Endothelial cell of umbilical vein (primary cell): ENCODE data around the gene PPM1D. TPM values are rescaled to one million over a fixed set of nuclear protein-coding genes. Genes with fewer than 3 reads are reported as not detected.

Experiments
- BruUV-seq: library from RNA; stranded (reverse); fragments of 400-500 nt; replicated peaks from 2 replicates; lab custom pipeline; 2021; lab: Mats Ljungman, UMichigan
- CTCF ChIA-PET: fragments of 300-600, 350-600 bp; sonication (Branson Sonifier 250); formaldehyde crosslinking; loops from one replicate; lab custom pipeline; 2021; ENCODE audit warnings: antibody characterized with exemption, inconsistent platforms; lab: Charles Lee
- POLR2A ChIA-PET: fragments of 300-600, 350-600 bp; sonication (Branson Sonifier 250); formaldehyde crosslinking; loops from one replicate; lab custom pipeline; 2021; ENCODE audit warnings: antibody characterized with exemption, inconsistent platforms; lab: Charles Lee
- DNase-seq: peaks from one replicate; pipeline ENCODE4 v3.0.0-alpha.2; 2011; ENCODE audit warnings: low read depth, low spot score
- FAIRE-seq: peaks from 2 replicates; lab custom pipeline; 2011; peaks lifted over from hg19 to GRCh38; lab: Jason Lieb, UNC
- H2AFZ ChIP-seq: 2 replicates; pipeline ENCODE4 v1.6.0; 2012; ENCODE audit warnings: low read depth, low read length, control low read depth, inconsistent platforms
- H3K27ac ChIP-seq: 2 replicates; pipeline ENCODE4 v1.5.1; 2011; ENCODE audit warnings: low read depth, mild to moderate bottlenecking, control low read depth, low read length, moderate library complexity; ENCODE audit not compliant: insufficient read depth
- H3K27me3 ChIP-seq, 2 experiments: 2 replicates each; pipeline versions ENCODE4 v1.6.0 to v1.6.1; 2011; ENCODE audit warnings: low read length in 2 of 2, mixed read lengths in 1 of 2; ENCODE audit not compliant: control insufficient read depth in 2 of 2, insufficient read depth in 2 of 2
- H3K36me3 ChIP-seq, 2 experiments: 2 replicates in 1 of 2; 3 replicates in 1 of 2; pipeline ENCODE4 v1.5.1; 2011; ENCODE audit warnings: low read length in 2 of 2, mild to moderate bottlenecking in 1 of 2, moderate library complexity in 1 of 2; ENCODE audit not compliant: control insufficient read depth in 2 of 2, insufficient read depth in 2 of 2; ENCODE audit errors: extremely low read depth in 1 of 2
- H3K4me1 ChIP-seq: 3 replicates; pipeline ENCODE4 v1.5.1; 2011; ENCODE audit warnings: mild to moderate bottlenecking, low read length; ENCODE audit not compliant: control insufficient read depth, insufficient read depth; ENCODE audit errors: extremely low read depth
- H3K4me2 ChIP-seq: 2 replicates; pipeline ENCODE4 v1.6.1; 2011; ENCODE audit warnings: low read length, control low read depth, mixed read lengths; ENCODE audit not compliant: insufficient read depth
- H3K4me3 ChIP-seq, 3 experiments: fragments of 200-600 bp in 1 of 3; sonication (generic), shearing (Covaris generic) in 1 of 3; replicated peaks in 1 of 3; 2 replicates each; pipeline ENCODE4 v1.5.1; 2011 to 2016; ENCODE audit warnings: control low read depth in 3 of 3, low read length in 3 of 3, mild to moderate bottlenecking in 2 of 3, inconsistent platforms in 1 of 3, low read depth in 1 of 3, moderate library complexity in 1 of 3; ENCODE audit not compliant: insufficient read depth in 1 of 3
- H3K79me2 ChIP-seq: 2 replicates; pipeline ENCODE4 v1.6.0; 2012; ENCODE audit warnings: low read length, inconsistent platforms; ENCODE audit not compliant: control insufficient read depth, insufficient read depth
- H3K9ac ChIP-seq: replicated peaks from 2 replicates; pipeline ENCODE3; 2011; ENCODE audit warnings: low read length, control low read depth; ENCODE audit not compliant: insufficient read depth; ENCODE audit errors: extremely low read depth
- H3K9me1 ChIP-seq: replicated peaks from 3 replicates; pipeline ENCODE4 v1.6.0; 2011; ENCODE audit warnings: mild to moderate bottlenecking, low read length; ENCODE audit not compliant: control insufficient read depth, insufficient read depth; ENCODE audit errors: extremely low read depth
- H3K9me3 ChIP-seq: replicated peaks from 2 replicates; pipeline ENCODE4 v1.5.1; 2012; ENCODE audit warnings: low read length, inconsistent platforms; ENCODE audit not compliant: control insufficient read depth, insufficient read depth
- H4K20me1 ChIP-seq: replicated peaks from 2 replicates; pipeline ENCODE3; 2011; ENCODE audit warnings: mild to moderate bottlenecking, low read length; ENCODE audit not compliant: control insufficient read depth, insufficient read depth; ENCODE audit errors: extremely low read depth
- FOS ChIP-seq: IDR thresholded peaks from 2 replicates; pipeline ENCODE4 v1.6.1; 2011; ENCODE audit warnings: mild to moderate bottlenecking, low read length, moderate library complexity, borderline replicate concordance; ENCODE audit not compliant: insufficient read depth
- GATA2 ChIP-seq: IDR thresholded peaks from 2 replicates; pipeline ENCODE4 v1.7.0; 2011; ENCODE audit warnings: low read depth, mild to moderate bottlenecking, moderate library complexity, mixed read lengths, low read length; ENCODE audit not compliant: insufficient read length, insufficient read depth
- JUN ChIP-seq: IDR thresholded peaks from 2 replicates; pipeline ENCODE4 v1.6.1; 2011; ENCODE audit warnings: borderline replicate concordance, low read depth; ENCODE audit not compliant: insufficient read length, insufficient read depth
- MYC ChIP-seq: IDR thresholded peaks from one replicate; pipeline ENCODE4 v1.6.1; 2011; ENCODE audit warnings: mild to moderate bottlenecking, low read depth, low read length
- POLR2A ChIP-seq: IDR thresholded peaks from 2 replicates; pipeline ENCODE4 v1.6.1; 2012; ENCODE audit warnings: low read depth, mild to moderate bottlenecking, control low read depth, low read length
- POLR2AphosphoS5 ChIP-seq: IDR thresholded peaks from 2 replicates; pipeline ENCODE4 v1.6.1; 2012; ENCODE audit warnings: low read depth, mild to moderate bottlenecking, control low read depth, low read length, moderate library complexity; ENCODE audit not compliant: insufficient read depth
- dilution Hi-C: fragments of 300-500 bp; cut with MboI; formaldehyde crosslinking; loops from one replicate; pipeline ENCODE4 v1.15.0; 2019; ENCODE audit warnings: low sequenced_read_pairs; ENCODE audit not compliant: extremely low pct_ligation_motif_present
- intact Hi-C: fragments of 100-400 bp; cut with micrococcal nuclease; formaldehyde crosslinking; loops from one replicate; pipeline ENCODE4 v1.10.0; 2022
- polyA plus RNA-seq, 4 experiments: library from polyadenylated mRNA; depleted of rRNA in 3 of 4; stranded (reverse) in 3 of 4; unstranded in 1 of 4; fragments of >200 nt; gene quantifications; 2 replicates each; pipeline versions ENCODE4 v1.2.1 to v1.2.3, GENCODE V29; 2011 to 2012; ENCODE audit warnings: missing spikeins in 1 of 4
- total RNA-seq: library from RNA; stranded (reverse); gene quantifications from 2 replicates; pipeline ENCODE4 v1.2.3, GENCODE V29; 2021
- TF ChIP-seq, protein P1 (sequence below), 2 donors: IDR thresholded peaks; 1 replicate in 1 of 2; 2 replicates in 1 of 2; pipeline ENCODE4 v1.5.1; 2011; ENCODE audit warnings: low read length in 2 of 2, mild to moderate bottlenecking in 2 of 2, moderate library complexity in 2 of 2, control low read depth in 1 of 2, inconsistent platforms in 1 of 2, low read depth in 1 of 2; ENCODE audit not compliant: insufficient read depth in 1 of 2; ENCODE audit errors: extremely low read depth in 1 of 2

The PPM1D gene
- total and polyA plus RNA-seq, 2 donors (not counting 3 experiments of a cell fraction or from before 2014, with no cell fraction given), result 7.9 to 19.0 TPM

DNA sequence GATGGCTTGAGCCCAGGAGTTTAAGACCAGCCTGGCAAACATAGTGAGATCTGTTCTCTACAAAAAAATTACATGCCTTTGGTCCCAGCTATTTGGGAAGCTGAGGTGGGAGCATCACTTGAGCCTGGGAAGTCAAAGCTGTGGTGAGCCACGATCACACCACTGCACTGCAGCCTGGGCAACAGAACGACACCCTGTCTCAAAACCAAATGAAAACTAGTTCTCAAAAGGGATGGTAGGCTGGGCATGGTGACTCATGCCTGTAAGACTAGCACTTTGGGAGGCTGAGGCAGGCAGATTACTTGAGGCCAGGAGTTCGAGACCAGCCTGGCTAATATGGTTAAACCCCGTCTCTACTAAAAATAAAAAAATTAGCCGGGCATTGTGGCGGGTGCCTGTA lies 31.1 kb downstream of the PPM1D start:
- Histone ChIP-seq H3K9me3 (no peaks in the 10 kb centered on the region), H3K4me2 (no peak overlapping the region), H3K27me3 (no peaks in the 10 kb centered on the region), H3K4me1 (peaks cover 8% of the 10 kb centered on the region), H4K20me1 (no peaks in the 10 kb centered on the region), H3K4me3 (no peak overlapping the region), H3K79me2 (peaks cover 22% of the 10 kb centered on the region), H3K9me1 (no peaks in the 10 kb centered on the region), H3K36me3 (peaks cover 3 to 14% of the 10 kb centered on the region in 2 experiments), H3K27ac (peak overlapping the region; percentile 34), H3K9ac (no peak overlapping the region), H2AFZ (no peak overlapping the region)
- BruUV-seq, result no TSS peak
- TF ChIP-seq GATA2 (no peak), POLR2AphosphoS5 (no peak), POLR2A (no peak), FOS (no peak), JUN (no peak), MYC (no peak)
- TF ChIP-seq, protein P1, sequence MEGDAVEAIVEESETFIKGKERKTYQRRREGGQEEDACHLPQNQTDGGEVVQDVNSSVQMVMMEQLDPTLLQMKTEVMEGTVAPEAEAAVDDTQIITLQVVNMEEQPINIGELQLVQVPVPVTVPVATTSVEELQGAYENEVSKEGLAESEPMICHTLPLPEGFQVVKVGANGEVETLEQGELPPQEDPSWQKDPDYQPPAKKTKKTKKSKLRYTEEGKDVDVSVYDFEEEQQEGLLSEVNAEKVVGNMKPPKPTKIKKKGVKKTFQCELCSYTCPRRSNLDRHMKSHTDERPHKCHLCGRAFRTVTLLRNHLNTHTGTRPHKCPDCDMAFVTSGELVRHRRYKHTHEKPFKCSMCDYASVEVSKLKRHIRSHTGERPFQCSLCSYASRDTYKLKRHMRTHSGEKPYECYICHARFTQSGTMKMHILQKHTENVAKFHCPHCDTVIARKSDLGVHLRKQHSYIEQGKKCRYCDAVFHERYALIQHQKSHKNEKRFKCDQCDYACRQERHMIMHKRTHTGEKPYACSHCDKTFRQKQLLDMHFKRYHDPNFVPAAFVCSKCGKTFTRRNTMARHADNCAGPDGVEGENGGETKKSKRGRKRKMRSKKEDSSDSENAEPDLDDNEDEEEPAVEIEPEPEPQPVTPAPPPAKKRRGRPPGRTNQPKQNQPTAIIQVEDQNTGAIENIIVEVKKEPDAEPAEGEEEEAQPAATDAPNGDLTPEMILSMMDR (IDR thresholded peaks at IDR 0.05; ENCODE audit: extremely low read depth in 1 of 2, insufficient read depth in 1 of 2, low read depth in 1 of 2, low read length in 2 of 2), result no peak
- CTCF ChIA-PET, result interaction anchor here (1.2 to 2.4 kb wide), 6 partner anchors 7 to 85 kb away, joined by 3 to 14 read pairs (median 8); no protein-coding TSS in a partner anchor
- DNase-seq, result no peak
- dilution Hi-C loops, result no loop called here
- FAIRE-seq, result no peak
- intact Hi-C loops, result loop anchor here (10.0 kb wide), 1 partner anchor 486 kb away; the partner anchor contains the start of gene CA4
- POLR2A ChIA-PET, result interaction anchor here (1.6 to 2.4 kb wide), 2 partner anchors 30 to 32 kb away, joined by 3 to 7 read pairs; partner anchors contain the start of gene PPM1D
